Right ventricle myocardium inferior (tissue), 1 donor: ENCODE results near the gene PHLDA2. TPM values are rescaled to one million over a fixed set of nuclear protein-coding genes. Genes with fewer than 3 reads are reported as not detected.

Source experiments
- ATAC-seq: fragments of 200-7000 bp; cut with Tn5 transposase; one replicate; pipeline ENCODE4 v1.9.1; 2020; ENCODE audit warnings: mild to moderate bottlenecking, moderate library complexity
- DNase-seq: peaks from one replicate; pipeline ENCODE4 v3.0.0; 2021; ENCODE audit errors: missing footprints
- intact Hi-C: fragments of 100-400 bp; cut with DNase I; formaldehyde crosslinking; loops from one replicate; pipeline ENCODE4 v1.11.0; 2022
- total RNA-seq: library from RNA; stranded (reverse); fragmentation: NEBNext Ultra II Directional; extraction: Animal tissue kit (Norgen Biotek cat#: 25700); gene quantifications from one replicate; pipeline ENCODE4 v1.2.1, GENCODE V29; 2021
- donor health status: DM: no; HTN: yes; CAD: no; lungs with severe emphysema.

The PHLDA2 gene
- total RNA-seq, 1 donor from 2014 or later, result 0.65 TPM

DNA sequence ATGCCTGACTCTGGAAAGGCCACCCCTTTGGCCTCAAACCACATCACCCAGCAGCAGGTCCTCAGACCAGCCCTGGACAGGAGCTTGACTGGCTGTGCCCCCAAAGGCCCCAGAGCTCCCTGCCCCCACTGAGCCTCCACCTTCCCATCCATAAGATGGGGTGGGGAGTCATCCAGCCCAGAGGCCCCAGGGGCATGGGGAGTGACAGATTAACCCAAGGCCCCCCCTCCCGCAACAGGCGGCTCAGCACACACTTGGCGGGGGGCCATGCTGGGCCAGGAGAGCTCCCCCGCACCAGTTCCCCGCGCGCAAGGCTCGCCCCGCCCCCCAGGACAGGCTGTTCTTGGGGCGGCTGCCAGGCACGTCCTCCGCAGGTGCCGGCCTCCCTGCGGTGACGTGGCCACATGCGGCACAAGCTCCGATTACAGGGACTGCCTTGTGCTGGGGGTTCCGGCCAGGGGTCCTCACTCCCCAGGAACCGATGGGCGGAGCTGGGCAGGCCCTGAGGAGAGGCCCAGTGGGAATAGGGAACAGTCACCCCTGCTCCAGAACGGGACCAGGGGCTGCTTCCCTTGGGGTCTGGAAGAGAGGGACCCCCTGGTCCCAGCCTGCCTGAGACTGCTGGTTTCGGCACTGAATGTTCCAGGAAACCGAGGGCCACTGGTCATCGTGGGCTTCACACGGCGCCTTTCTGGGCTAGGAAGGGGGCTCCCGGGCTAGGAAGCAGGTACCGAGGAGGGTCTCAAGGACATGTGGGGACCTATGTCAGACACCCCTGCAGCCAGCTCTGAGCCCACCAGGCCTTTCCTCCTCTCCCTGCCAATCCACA is 38.5 kb downstream of the PHLDA2 start:
- intact Hi-C loops, result loop anchor here (10.0 kb wide), 2 partner anchors 586 to 696 kb away; partner anchors contain the start of genes C11orf21 and TSPAN32
- DNase-seq (peak; percentile 83), ATAC-seq (peak; percentile 8)

DNA sequence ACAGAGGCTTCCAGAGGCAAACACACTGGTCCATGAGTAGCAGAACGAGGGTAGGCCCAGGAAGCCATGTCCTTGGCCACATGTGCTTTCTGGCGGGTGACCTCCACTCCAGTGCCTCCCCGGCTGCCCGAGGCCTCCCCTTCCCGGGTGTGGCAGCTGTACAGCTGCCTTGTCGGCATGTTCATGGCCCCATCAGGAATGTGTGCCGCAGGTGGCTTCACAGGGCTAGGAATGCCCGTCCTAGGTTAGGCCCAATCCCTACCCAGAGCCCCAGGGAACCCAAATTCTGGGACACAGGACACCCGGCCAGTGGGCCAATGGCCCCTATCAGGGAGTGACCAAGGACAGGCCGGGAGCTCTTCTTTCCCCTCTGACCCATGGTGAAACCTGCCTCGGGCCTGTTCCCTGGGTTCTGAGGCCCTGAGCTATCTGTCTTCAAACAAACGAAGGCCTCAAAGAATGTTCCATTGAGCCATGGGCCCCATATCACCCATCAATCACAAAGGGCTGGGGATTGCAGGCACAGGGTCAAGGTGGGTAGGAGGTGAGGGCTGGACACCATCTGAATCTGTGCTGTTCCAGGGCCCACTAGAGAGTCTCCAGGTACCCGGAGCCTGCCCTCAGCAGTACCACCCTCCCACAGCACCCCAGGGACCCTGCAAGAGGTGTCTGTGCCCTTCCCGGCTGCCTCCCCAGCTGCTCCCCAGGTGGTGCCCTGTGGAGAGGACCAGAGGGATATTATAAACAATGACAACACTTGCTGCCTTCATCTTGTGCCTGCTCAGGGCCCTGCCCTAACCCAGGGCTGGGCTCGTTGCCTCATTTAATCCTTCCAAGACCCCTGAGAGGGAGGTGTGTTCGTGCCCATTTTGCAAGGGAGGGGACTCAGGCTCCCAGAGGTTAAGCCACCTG is 39.6 kb downstream of the PHLDA2 start:
- intact Hi-C loops, result loop anchor here (5.0 to 10.0 kb wide), 3 partner anchors 192 to 695 kb away; partner anchors contain the start of genes C11orf21, KCNQ1OT1 and TSPAN32

DNA sequence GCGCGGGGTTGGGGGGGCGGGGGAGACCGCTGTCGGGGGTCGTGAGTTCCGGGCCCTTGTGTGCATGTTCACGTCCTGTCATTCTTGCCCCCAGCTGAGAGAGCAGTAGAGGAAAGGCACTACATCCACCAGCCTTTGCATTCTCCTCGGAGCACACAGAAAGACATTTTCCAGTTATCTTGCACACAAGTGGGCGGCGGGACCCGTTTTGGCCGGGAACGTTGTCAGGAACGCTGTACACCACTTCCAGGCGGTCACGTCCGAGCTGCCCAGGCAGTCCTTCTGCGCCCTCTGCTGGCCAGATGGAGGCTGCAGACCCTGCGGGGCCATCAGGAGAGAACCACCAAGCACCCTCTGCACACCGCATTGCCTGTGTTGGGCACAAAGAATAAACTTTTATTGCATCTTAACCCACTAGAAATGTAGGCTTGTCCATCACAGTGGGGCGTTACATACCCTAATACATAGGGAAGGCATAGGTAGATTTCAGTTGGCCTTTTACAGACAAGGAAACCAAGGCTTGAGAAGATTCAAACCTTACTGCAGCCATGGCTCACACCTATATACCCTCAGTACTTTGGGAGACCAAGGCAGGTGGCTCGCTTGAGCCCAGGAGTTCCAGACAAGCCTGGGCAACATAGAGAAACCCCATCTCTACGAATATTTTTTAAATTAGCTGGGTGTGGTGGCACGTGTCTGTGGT is 40.8 kb downstream of the PHLDA2 start:
- intact Hi-C loops, result loop anchor here (1.0 to 5.0 kb wide), 2 partner anchors 191 to 356 kb away; partner anchors contain the start of gene KCNQ1OT1
- DNase-seq (peak; percentile 95), ATAC-seq (peak; percentile 58)

More for the DNA sequence above, 39.6 kb downstream of the PHLDA2 start:
- peak; percentile 57 for DNase-seq
- ATAC-seq, result no peak

DNA sequence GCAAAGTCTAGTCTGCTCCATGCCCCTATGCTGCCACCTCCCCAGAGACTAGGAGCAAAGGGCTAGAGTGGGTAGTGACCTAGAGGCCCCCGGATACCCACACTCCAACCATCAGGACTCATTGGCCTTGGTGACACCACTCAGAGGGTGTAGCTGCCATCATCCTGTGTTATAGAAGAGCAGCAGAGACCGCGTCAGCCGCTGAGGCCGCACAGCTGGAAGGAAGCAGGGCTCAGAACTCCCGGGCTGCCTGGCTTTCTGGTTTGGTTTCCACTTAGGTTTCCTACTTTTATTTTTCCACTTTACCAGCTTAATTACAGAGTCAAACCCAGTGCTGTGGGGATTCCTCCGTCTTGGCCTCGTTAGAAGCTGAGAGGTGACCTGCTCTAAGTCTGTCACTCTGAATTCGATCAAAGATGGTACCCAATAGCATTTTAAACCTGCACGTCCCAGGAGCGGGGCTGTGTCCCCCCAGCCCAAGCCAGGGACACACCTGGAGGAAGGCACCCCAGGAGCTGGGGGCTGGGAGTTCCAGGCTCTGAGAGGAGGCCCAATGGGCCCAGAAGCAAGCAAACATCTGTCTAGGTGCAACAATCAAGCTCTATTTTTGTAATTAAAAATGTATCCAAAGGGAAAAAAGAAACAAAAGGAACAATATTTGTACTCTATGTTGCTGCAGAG is 41.6 kb downstream of the PHLDA2 start:
- intact Hi-C loops, result loop anchor here (1.0 to 5.0 kb wide), 2 partner anchors 190 to 355 kb away; partner anchors contain the start of gene KCNQ1OT1
- ATAC-seq (no peak), DNase-seq (peak; percentile 9)

DNA sequence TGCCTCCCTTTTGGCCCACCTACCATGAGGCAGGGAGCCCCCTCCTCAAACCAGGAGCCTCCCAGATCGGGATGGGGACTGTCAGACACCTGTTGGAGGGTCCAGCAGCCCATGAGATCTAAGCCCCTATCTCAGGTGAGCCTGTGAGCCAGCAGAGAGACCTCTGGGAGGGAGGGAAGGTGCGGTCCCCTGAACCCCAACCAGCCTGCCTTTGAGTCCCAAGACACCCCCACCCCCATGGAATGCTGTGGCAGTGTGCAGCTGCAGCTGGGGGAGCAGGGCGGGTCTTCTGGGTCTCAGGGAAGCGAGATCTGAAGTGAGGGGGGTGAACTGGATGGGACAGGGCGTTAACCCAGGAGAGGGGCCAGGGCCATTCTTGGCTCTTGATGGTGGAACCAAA is 42.3 kb downstream of the PHLDA2 start:
- intact Hi-C loops, result loop anchor here (1.0 to 5.0 kb wide), 2 partner anchors 190 to 459 kb away; partner anchors contain the start of gene KCNQ1OT1
- peak; percentile 40 for DNase-seq

DNA sequence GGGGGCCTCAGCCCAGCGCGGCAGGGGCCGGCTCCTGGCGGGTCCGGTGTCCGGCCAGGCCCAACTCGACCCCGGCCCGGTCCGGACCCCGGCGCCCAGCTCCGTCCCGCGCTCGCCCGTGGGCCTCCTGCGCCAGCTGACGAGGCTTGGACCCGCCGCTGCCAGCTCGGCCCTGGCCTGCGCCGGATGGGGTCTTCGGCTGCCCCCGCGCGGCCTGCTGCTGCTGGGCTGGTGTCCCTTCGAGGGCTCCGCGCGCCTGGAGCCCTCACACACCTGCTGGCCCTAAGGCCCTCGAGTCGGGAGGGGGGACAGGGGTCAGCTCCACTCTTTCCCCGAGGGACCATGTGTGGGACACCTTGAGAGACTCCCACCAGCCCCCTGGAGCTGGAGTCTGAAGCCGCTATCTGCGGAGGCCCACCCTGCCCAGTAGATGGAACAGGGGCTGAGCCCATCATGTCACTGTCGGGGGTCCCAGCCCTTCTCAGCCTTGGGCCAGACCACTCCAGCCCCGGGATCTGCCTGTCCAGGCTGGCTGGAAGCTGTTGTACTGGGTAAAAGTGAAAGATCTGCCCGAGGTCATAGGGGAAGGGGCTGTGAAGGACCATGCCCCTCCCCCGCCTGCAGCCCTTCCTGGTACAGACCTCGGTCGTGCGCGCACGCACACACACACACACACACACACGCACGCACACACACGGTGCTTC is 42.9 kb downstream of the PHLDA2 start:
- intact Hi-C loops, result loop anchor here (1.0 to 5.0 kb wide), 2 partner anchors 189 to 458 kb away; partner anchors contain the start of gene KCNQ1OT1
- DNase-seq (peak; percentile 79), ATAC-seq (peak; percentile 4)

More for the DNA sequence above, 42.3 kb downstream of the PHLDA2 start:
- no peak for ATAC-seq

DNA sequence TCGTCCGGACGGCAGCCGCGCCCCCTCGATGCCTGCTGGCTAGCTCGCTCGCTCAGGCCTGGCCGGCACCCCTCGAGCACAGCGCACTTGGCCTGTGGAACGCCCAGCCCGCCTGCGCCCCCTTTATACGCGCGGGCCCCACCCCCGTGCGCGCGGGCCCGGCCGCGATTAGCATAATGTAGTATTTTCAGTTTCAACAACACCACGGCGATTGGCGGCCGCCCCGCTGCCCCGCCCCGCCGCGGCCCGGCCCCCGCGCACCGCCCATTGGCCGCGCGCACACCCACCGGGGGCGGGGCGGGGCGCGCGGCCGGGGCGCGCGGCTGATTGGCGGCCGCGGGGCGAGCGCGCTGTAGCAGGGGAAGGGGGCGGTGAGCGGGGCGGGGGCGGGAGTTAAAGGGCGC is 43.5 kb downstream of the PHLDA2 start, which contains the start of gene CDKN1C:
Gene CDKN1C (minus strand): TSS at position 98 of the 404 bp plus-strand sequence. CDS start 319 bp downstream, outside the sequence.
- DNase-seq (peak; percentile 94), ATAC-seq (peak; percentile 83)
- intact Hi-C loops, result loop anchor here (1.0 to 5.0 kb wide), 3 partner anchors 61 to 457 kb away; partner anchors contain the start of gene KCNQ1OT1

DNA sequence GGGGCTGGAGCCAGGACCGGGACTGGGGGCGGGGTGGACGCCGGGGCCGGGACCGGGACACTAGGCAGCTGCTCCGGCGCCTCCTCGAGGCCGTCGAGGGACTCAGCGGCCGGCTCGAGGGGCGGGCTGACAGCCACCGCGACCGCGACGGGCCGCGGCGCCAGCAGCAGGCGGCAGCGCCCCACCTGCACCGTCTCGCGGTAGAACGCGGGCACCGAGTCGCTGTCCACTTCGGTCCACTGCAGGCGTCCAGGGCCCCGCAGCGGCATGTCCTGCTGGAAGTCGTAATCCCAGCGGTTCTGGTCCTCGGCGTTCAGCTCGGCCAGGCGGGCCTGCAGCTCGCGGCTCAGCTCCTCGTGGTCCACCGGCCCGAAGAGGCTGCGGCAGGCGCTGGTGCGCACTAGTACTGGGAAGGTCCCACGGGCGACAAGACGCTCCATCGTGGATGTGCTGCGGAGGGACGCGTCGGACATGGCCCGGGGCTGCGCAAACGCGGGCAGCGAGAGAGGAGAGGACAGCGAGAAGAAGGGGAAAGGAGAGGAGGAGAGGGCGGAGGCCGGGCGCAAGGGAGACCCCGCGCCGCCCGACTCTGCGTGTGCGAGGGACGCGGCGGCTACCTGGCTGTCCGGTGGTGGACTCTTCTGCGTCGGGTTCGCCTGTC is 44.1 kb downstream of the PHLDA2 start:
- intact Hi-C loops, result loop anchor here (2.0 to 5.0 kb wide), 2 partner anchors 60 to 188 kb away; partner anchors contain the start of gene KCNQ1OT1
- peak; percentile 30 for ATAC-seq
- DNase-seq, result peak; percentile 83

DNA sequence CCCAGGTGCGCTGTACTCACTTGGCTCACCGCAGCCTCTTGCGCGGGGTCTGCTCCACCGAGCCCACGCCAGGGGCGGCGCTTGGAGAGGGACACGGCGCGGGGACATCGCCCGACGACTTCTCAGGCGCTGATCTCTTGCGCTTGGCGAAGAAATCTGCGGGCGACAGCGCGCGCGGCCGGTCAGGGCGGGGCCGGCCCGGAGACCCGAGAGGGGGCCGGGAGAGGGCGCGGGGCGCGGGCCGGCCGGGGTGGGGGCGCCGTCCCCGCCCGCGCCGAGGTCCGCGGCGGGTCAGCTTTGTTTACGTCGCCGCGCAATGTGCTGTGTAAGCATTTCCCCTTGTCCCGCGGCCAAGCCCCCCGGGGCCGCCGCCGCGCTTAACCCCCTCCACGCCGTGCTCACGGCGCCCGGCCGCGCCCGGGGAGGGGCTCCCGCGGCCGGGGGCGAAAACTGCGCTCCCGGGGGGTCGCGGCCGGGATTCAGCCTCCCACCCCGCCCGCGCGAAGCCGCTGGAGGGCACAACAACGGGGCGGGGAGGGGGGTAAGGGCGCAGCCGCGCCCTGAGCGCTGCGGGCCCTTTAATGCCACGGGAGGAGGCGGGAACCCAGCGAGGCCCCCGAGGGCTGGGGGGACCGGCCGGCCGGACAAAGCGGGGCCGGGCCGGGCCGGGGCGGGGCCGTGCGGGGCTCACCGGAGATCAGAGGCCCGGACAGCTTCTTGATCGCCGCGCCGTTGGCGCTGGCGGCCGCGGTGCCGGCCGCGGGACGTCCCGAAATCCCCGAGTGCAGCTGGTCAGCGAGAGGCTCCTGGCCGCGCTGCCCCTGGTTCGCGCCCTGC is 45.0 kb downstream of the PHLDA2 start:
- intact Hi-C loops, result loop anchor here (2.0 to 5.0 kb wide), 2 partner anchors 59 to 72 kb away; no protein-coding TSS in a partner anchor
- ATAC-seq (peak; percentile 40), DNase-seq (peak; percentile 77)

DNA sequence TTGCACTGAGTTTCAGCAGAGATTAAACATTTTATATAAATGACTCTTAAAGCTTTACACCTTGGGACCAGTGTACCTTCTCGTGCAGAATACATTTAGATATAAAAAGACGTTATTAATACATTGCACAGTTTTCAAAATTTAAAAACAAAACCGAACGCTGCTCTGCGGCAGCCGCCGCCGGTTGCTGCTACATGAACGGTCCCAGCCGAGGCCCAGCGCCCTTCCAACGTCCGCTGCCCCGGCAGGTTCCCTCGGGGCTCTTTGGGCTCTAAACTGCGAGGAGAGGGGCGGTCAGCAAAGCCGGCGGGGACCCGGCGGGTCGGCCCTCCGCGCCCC is 45.6 kb downstream of the PHLDA2 start:
- DNase-seq (peak; percentile 66), ATAC-seq (no peak)
- intact Hi-C loops, result loop anchor here (5.0 kb wide), 1 partner anchor 71 kb away; no protein-coding TSS in a partner anchor

DNA sequence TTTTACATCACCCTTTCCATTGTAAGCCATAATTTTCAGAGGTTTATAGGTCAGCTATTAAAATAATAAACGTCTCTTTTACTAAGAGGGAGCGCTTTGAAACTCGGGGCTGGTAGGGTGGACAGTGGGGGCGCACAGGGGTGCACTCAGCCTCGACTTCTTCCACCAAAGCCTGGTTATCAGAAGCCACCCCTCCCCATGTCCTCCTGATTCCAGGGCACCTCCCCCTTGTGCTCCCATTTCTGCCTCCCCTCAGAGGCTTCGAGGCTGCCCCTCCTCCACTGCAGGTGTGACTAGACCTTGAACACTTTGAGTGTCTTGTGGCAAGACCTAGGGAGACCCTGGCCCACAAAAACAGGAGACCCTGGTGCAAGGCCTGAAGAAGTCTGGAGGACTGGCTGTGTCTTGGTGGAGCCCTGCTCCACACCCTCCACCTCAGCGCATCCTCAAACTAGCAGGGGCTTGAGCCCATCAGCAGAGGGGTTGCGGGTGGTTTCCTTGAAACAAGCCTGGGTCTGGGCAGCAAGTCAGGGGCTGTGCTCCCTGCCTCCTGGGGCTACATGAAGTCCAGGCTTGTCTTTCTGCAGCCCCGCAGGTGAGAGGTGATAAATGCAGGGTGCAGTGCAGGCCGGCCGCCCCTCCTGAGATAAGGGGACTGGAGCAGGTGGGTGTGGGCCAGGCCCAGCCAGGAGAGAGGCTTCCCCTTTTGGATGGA is 46.7 kb downstream of the PHLDA2 start:
- ATAC-seq (no peak), DNase-seq (peak; percentile 26)
- intact Hi-C loops, result loop anchor here (5.0 kb wide), 1 partner anchor 70 kb away; no protein-coding TSS in a partner anchor

DNA sequence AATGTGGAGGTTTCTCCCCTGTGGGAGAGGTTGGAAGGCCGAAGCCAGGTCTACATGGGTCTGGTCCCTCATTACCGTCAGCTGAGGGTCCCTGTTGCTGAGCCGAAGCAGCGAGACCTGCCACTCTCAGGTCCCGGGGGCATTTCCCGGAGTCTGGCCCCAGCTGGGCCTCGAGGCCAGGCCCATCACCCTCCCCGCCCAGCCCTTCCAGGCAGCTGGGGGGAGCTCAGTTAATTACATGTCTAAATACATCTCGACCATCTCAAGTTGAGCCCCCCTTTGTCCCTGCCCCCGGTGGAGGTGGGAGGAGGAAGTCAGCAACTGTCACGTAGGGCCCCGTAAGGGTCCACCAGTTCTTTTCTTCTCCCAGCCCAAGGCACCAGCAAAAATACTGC is 47.2 kb downstream of the PHLDA2 start:
- no peak for ATAC-seq
- DNase-seq, result peak; percentile 58
- intact Hi-C loops, result loop anchor here (5.0 kb wide), 1 partner anchor 70 kb away; no protein-coding TSS in a partner anchor

DNA sequence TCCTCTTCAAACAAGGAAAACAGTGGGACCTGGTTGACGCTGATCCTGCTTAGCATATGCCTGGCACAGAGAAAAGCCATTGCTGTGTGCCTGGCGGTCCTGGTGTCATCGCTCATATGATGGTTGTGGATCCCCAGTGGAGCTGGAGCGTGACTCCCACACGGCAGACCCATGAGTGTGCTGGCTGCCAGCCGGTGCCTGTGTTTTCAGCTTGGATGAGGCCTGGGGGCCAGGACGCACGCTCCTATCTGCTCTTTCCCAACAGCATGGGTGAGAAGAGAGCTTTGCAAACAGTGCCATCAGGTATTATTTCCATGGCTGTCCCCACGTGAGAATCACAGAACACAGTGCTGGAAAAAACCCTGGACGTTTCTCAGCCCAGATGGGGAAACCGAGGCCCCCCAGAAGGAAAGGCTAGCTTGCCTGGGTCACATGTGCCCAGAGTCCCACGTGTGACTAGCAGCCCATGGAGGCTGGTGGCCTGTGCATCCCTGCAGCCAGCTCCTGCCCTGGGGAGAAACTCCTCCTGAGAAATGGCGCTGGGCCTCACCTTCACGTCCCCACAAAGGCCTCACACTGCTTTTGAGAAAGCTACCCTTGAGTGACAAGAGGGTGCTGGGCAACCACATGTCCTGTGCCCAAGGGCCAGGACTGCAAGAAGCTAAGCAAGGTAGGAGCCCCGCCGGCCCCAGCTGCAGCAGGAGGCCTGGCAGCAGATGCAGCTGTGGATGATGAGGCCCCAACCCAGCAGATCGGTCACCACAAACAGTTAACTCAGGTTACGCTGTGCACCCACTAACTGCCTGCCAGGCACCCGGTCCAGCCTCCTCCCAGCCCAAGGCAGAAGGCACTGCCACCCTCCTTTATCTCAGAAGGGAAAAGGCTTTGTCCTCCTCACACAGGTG is 47.9 kb downstream of the PHLDA2 start:
- no peak for ATAC-seq
- intact Hi-C loops, result loop anchor here (5.0 kb wide), 1 partner anchor 69 kb away; no protein-coding TSS in a partner anchor

DNA sequence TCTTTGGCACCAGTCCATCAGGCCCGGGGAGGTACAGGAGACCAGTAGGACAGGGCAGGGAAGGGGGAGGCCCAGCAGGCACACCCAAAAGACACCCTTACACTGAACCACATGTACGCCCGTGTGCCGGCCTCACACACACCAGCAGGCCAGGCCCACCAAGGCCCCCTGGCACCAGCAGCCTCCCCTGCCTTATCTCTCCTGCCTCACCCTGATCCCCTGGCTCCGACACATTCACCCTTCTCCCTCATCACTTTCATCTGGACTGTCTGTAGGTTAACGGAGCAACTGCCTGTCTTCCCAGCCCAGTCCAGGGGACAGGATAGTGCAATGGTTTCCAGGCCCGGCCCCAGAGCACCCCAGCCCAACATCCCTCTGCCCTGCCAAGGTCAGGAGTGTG is 48.6 kb downstream of the PHLDA2 start:
- intact Hi-C loops, result loop anchor here (5.0 kb wide), 1 partner anchor 68 kb away; no protein-coding TSS in a partner anchor

More for the DNA sequence above, 47.9 kb downstream of the PHLDA2 start:
- DNase-seq, result peak; percentile 56

More for the DNA sequence above, 48.6 kb downstream of the PHLDA2 start:
- DNase-seq, result no peak
- ATAC-seq, result no peak
